Ishikawa (cell line): ENCODE measurements around the gene JPT2.

Source experiments
- CEBPB ChIP-seq: IDR thresholded peaks from 2 replicates; pipeline ENCODE4 v1.6.1; 2012
- CREB1 ChIP-seq: IDR thresholded peaks from 2 replicates; pipeline ENCODE4 v1.6.1; 2012; ENCODE audit warnings: low read depth
- EGR1 ChIP-seq: IDR thresholded peaks from 2 replicates; pipeline ENCODE4 v1.6.1; 2012
- EP300 ChIP-seq: IDR thresholded peaks from 2 replicates; pipeline ENCODE4 v1.6.1; 2012; ENCODE audit warnings: borderline replicate concordance
- FOXM1 ChIP-seq: IDR thresholded peaks from 2 replicates; pipeline ENCODE4 v1.6.1; 2012; ENCODE audit warnings: low read depth, borderline replicate concordance
- NFIC ChIP-seq: IDR thresholded peaks from 2 replicates; pipeline ENCODE4 v1.6.1; 2012
- RAD21 ChIP-seq: IDR thresholded peaks from 2 replicates; pipeline ENCODE4 v1.6.1; 2012; ENCODE audit warnings: low read depth
- REST ChIP-seq: IDR thresholded peaks from 2 replicates; pipeline ENCODE4 v1.6.1; 2012; ENCODE audit warnings: low read depth, mild to moderate bottlenecking
- TAF1 ChIP-seq: IDR thresholded peaks from 2 replicates; pipeline ENCODE4 v1.6.1; 2012; ENCODE audit warnings: low read depth, mild to moderate bottlenecking
- TCF12 ChIP-seq: IDR thresholded peaks from 2 replicates; pipeline ENCODE4 v1.6.1; 2012; ENCODE audit warnings: low read depth
- TEAD4 ChIP-seq: IDR thresholded peaks from 2 replicates; pipeline ENCODE4 v1.6.1; 2012
- USF1 ChIP-seq: IDR thresholded peaks from 2 replicates; pipeline ENCODE4 v1.6.1; 2012
- YY1 ChIP-seq: IDR thresholded peaks from 2 replicates; pipeline ENCODE4 v1.6.1; 2012; ENCODE audit warnings: low read depth
- ZBTB7A ChIP-seq: IDR thresholded peaks from 2 replicates; pipeline ENCODE4 v1.6.1; 2012; ENCODE audit warnings: low read depth
- TF ChIP-seq, protein P1 (sequence below): IDR thresholded peaks from 2 replicates; pipeline ENCODE4 v1.6.1; 2012

JPT2 gene

DNA sequence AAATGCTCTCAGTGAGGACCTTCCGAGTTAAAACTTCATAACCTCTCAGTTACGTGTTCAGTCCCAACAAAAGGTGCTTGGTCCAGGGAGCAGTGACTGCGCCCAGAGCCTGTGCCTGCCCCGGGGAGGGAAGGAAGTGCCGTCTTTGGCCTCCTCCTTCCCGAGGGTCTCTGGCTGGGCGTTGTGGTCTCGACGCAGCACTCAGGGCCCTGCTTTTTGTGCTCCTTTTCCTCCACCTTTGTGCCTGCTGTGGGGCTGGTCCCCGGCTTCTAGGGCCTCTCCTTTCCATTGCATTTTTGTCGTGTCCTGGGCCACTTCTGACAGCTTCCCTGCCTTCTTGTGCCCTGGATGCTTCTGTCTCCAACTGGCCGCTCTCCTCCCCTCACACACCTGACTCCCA lies 36.8 kb upstream of the JPT2 start:
- TF ChIP-seq RAD21: no peak
- no peak for TF ChIP-seq YY1
- no peak for TF ChIP-seq EP300
- no peak for TF ChIP-seq CREB1
- no peak for TF ChIP-seq CEBPB

GRCh38 chr16:1642148-1642547 lies 35.9 kb upstream of the JPT2 start:
- TF ChIP-seq USF1 (no peak), EGR1 (no peak), ZBTB7A (no peak), REST (no peak), RAD21 (no peak), EP300 (no peak), CREB1 (no peak), TEAD4 (no peak), CEBPB (no peak)

GRCh38 chr16:1642753-1643152 lies 35.3 kb upstream of the JPT2 start:
- TF ChIP-seq TAF1 (no peak), FOXM1 (no peak), EGR1 (no peak), CREB1 (no peak), NFIC (no peak), TCF12 (no peak), YY1 (no peak), EP300 (no peak), REST (no peak), RAD21 (no peak), ZBTB7A (no peak), TEAD4 (no peak), CEBPB (no peak)
- TF ChIP-seq, protein P1, sequence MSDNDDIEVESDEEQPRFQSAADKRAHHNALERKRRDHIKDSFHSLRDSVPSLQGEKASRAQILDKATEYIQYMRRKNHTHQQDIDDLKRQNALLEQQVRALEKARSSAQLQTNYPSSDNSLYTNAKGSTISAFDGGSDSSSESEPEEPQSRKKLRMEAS: no peak

- TF ChIP-seq NFIC: no peak
- no peak for TF ChIP-seq EP300
- TF ChIP-seq CEBPB: no peak
- TF ChIP-seq USF1: no peak
- TF ChIP-seq FOXM1: no peak
- no peak for TF ChIP-seq YY1
- no peak for TF ChIP-seq EGR1
- TF ChIP-seq ZBTB7A: no peak
- TF ChIP-seq TEAD4: no peak
- TF ChIP-seq, protein P1: no peak
- TF ChIP-seq CREB1: no peak
- no peak for TF ChIP-seq REST
- TF ChIP-seq TAF1: no peak
- TF ChIP-seq TCF12: no peak
- no peak for TF ChIP-seq RAD21
These were observed 34.6 kb upstream of the JPT2 start for GRCh38 chr16:1643521-1643920.

DNA sequence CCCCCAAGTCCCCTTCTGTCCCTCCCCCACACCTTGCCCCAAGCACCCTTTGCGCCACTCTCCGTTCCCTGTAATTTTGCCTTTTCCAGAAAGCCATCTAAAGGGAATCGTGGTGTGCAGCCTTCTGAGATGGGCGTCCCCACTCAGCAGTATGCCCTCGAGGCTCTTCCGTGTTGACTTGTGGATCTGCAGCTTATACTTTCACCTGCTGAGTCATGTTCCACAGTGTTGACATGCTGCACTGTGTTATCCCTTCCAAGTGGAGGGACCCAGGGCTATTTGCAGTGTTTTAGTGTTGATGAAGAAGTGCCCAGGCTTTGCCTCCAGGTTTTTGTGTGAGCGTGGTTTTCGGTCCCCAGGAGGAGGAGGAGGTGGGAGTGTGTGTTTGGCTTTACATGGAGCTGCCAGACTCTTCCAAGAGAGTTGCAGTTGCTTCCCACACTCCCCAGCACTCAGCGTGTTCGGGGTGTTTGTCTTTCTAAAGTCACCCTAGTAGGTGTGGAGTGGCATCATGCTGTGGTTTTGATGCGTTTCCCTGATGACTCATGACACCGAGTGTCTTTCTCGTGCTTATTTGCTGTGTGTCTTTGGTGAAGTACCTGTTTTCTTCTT lies 32.1 kb upstream of the JPT2 start:
- TF ChIP-seq EGR1 (no peak), RAD21 (no peak), NFIC (no peak), TCF12 (no peak), USF1 (no peak), FOXM1 (no peak), TAF1 (no peak), TEAD4 (no peak), CEBPB (no peak), EP300 (no peak), ZBTB7A (no peak), CREB1 (no peak), YY1 (no peak), REST (no peak)
- TF ChIP-seq, protein P1: no peak
